Calu3 (cell line): ENCODE data around the gene P3H4. TPM values are rescaled to one million over a fixed set of nuclear protein-coding genes. Genes with fewer than 3 reads are reported as not detected.

Source experiments
- BruUV-seq: library from RNA; stranded (reverse); fragments of 400-500 nt; replicated peaks from 2 replicates; lab custom pipeline; 2021; lab: Mats Ljungman, UMichigan
- CTCF ChIA-PET: fragments of 300-600 bp; sonication (Branson Sonifier 250); formaldehyde crosslinking; loops from one replicate; lab custom pipeline; 2022; ENCODE audit warnings: antibody characterized with exemption; lab: Charles Lee
- DNase-seq: peaks from one replicate; pipeline ENCODE4 v3.0.0; 2022
- H3K27ac Mint-ChIP-seq: one replicate; pipeline ENCODE4 v1.8.0; 2022; ENCODE audit warnings: mixed read lengths; ENCODE audit not compliant: unreplicated experiment
- H3K27me3 Mint-ChIP-seq: one replicate; pipeline ENCODE4 v1.8.0; 2022; ENCODE audit warnings: mixed read lengths; ENCODE audit not compliant: unreplicated experiment
- H3K36me3 Mint-ChIP-seq: one replicate; pipeline ENCODE4 v1.8.0; 2022; ENCODE audit warnings: mild to moderate bottlenecking, moderate library complexity, mixed read lengths; ENCODE audit not compliant: insufficient read depth, unreplicated experiment
- H3K4me1 Mint-ChIP-seq: one replicate; pipeline ENCODE4 v1.8.0; 2022; ENCODE audit warnings: mild to moderate bottlenecking, low read depth, mixed read lengths; ENCODE audit not compliant: unreplicated experiment
- H3K4me3 Mint-ChIP-seq: one replicate; pipeline ENCODE4 v1.8.0; 2022; ENCODE audit warnings: mild to moderate bottlenecking, low read depth, moderate library complexity, mixed read lengths; ENCODE audit not compliant: unreplicated experiment
- H3K9me3 Mint-ChIP-seq: one replicate; pipeline ENCODE4 v1.8.0; 2022; ENCODE audit warnings: low read depth, mixed read lengths; ENCODE audit not compliant: unreplicated experiment
- intact Hi-C: fragments of 100-400 bp; cut with micrococcal nuclease; formaldehyde crosslinking; loops from one replicate; pipeline ENCODE4 v1.10.0; 2022; ENCODE audit not compliant: unreplicated experiment
- total RNA-seq: library from RNA; stranded (reverse); gene quantifications from 2 replicates; pipeline ENCODE4 v1.2.3, GENCODE V29; 2022
- TF ChIP-seq, protein P1 (sequence below): fragments of 200-600 bp; IDR thresholded peaks from one replicate; pipeline ENCODE4 v1.8.0; 2022; ENCODE audit warnings: antibody characterized with exemption; ENCODE audit not compliant: unreplicated experiment

Gene P3H4
- total RNA-seq, 1 experiment from 2014 or later = 19.9 TPM

DNA sequence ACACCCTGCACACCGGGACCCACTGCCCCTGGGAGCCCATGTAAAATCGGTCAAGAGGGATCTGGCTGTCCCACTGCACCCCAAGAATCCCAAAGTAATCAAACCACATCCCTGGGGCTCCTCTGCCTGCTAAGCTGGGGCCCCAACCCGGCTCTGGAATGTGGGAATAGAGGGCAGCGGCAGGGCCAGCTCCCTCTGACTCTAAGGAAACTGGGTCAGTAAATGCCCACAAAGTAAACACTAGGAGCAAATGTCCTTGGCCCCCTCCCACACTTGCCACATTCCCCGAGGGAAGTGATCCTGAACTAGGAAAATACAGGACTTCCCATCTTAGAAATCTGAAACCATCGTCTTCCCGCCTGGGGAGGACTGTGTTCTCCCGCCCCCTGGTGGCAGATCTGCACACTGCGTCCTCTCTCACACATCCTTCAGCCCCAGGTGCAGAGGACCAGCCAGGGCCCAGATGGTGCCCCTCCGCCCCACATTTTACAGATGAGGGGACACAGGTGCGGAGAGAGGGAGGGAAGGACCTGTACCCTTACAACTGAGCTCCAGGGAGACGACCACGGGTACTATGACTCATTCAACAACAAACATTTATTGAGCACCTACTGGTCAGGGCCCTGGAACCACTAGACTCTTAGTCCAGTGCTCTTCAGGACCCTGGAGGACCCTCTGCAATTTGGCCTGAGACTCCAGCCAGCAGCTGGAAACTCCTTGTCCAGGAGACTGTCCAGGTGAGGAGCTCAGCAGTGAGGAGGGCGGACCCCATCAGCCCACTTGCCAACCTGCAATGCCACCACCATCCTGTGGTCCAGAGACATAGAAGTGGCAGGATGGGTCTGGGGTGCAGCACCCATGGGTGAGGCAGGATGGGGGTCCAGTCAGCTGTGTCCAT lies 10.1 kb downstream of the P3H4 start:
- Mint-ChIP-seq H3K9me3 (no peaks in the 10 kb centered on the region), H3K27me3 (no peaks in the 10 kb centered on the region), H3K27ac (peak overlapping the region; percentile 87), H3K36me3 (peaks cover 38% of the 10 kb centered on the region), H3K4me3 (peak overlapping the region; percentile 43), H3K4me1 (peaks cover 38% of the 10 kb centered on the region)
- DNase-seq = peak; percentile 94
- intact Hi-C loops = loop anchor here (1.0 kb wide), 4 partner anchors 15 to 67 kb away; partner anchors contain the start of genes HAP1 and JUP
- CTCF ChIA-PET = interaction anchor here (1.1 to 8.3 kb wide), 12 partner anchors 9 to 66 kb away, joined by 3 to 141 read pairs (median 11); partner anchors contain the start of genes JUP and P3H4
- no TSS peak for BruUV-seq
- TF ChIP-seq, protein P1, sequence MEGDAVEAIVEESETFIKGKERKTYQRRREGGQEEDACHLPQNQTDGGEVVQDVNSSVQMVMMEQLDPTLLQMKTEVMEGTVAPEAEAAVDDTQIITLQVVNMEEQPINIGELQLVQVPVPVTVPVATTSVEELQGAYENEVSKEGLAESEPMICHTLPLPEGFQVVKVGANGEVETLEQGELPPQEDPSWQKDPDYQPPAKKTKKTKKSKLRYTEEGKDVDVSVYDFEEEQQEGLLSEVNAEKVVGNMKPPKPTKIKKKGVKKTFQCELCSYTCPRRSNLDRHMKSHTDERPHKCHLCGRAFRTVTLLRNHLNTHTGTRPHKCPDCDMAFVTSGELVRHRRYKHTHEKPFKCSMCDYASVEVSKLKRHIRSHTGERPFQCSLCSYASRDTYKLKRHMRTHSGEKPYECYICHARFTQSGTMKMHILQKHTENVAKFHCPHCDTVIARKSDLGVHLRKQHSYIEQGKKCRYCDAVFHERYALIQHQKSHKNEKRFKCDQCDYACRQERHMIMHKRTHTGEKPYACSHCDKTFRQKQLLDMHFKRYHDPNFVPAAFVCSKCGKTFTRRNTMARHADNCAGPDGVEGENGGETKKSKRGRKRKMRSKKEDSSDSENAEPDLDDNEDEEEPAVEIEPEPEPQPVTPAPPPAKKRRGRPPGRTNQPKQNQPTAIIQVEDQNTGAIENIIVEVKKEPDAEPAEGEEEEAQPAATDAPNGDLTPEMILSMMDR = peak; percentile 99

DNA sequence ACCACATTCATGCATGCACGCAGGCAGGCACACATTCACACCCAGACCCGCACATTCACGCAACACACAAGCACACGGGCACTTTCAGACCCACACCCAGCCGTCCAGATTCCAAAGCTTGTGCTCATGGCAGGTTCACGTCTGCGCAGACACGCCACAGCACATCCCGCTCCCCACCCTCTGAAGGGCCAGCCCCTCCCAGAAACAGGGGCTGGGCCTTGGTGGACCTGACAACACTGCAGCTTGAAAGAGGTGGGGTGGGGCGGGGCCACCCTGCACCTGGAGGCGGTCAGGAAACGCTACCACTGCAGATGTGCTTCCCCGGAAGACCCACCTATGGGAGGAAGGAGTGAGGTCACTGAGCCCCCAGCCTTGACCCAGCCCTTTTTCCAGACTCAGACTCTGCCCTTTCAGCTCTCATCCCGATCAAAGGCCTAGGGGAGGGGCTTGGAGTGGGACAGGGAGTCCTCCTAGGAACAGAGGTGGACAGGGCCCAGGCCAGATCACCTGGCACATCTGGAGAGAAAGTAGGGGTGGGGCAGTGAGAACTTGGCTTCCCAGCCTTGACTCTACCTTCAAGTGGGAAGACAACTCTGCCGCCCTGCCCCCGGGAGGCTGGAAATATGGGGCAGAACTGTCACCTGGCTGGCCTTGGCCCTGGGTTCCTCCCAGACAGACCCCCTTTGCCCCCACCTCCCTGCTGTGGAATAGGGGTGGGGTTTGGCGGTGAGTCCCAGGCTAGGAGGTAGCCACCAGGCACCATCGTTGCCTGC lies 11.0 kb downstream of the P3H4 start:
- CTCF ChIA-PET = interaction anchor here (0.5 to 8.3 kb wide), 20 partner anchors 8 to 1497 kb away, joined by 3 to 141 read pairs (median 6); partner anchors contain the start of genes DNAJC7, JUP and P3H4
- H3K36me3 Mint-ChIP-seq = peaks cover 35% of the 10 kb centered on the region
- H3K9me3 Mint-ChIP-seq = no peaks in the 10 kb centered on the region
- intact Hi-C loops = loop anchor here (1.0 kb wide), 3 partner anchors 14 to 62 kb away; partner anchors contain the start of gene JUP
- peaks cover 45% of the 10 kb centered on the region for H3K4me1 Mint-ChIP-seq
- no peaks in the 10 kb centered on the region for H3K27me3 Mint-ChIP-seq
- H3K4me3 Mint-ChIP-seq = peak overlapping the region; percentile 43
- TF ChIP-seq, protein P1 = no peak
- DNase-seq = peak; percentile 92
- BruUV-seq = no TSS peak
- peak overlapping the region; percentile 87 for H3K27ac Mint-ChIP-seq

DNA sequence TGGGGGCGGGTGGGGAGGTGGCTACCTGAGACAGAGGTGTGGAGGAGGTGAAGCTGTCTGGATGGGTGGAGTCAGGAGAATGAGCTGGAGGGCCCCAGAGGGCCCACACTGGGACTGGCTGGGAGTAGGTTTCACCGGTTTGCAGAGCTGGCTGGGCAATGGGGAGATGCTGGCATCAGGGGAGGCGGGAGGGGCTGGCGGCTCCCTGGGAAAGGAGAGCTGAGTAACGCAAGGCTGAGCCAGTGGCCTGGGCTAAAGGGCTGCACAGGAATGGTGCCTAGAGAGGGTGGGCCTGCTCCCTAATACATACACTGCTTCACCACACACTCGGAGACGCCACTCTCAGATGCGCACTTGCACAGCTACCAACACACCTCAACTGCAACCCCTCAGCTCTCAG lies 12.4 kb downstream of the P3H4 start:
- TF ChIP-seq, protein P1 = no peak
- H3K4me1 Mint-ChIP-seq = peaks cover 49% of the 10 kb centered on the region
- H3K27me3 Mint-ChIP-seq = no peaks in the 10 kb centered on the region
- DNase-seq = peak; percentile 47
- CTCF ChIA-PET = interaction anchor here (0.8 to 8.3 kb wide), 4 partner anchors 12 to 25 kb away, joined by 3 to 141 read pairs (median 3); partner anchors contain the start of gene JUP
- no peak overlapping the region for H3K4me3 Mint-ChIP-seq
- peaks cover 32% of the 10 kb centered on the region for H3K36me3 Mint-ChIP-seq
- no TSS peak for BruUV-seq
- peak overlapping the region; percentile 87 for H3K27ac Mint-ChIP-seq
- no peaks in the 10 kb centered on the region for H3K9me3 Mint-ChIP-seq
- intact Hi-C loops = no loop called here

DNA sequence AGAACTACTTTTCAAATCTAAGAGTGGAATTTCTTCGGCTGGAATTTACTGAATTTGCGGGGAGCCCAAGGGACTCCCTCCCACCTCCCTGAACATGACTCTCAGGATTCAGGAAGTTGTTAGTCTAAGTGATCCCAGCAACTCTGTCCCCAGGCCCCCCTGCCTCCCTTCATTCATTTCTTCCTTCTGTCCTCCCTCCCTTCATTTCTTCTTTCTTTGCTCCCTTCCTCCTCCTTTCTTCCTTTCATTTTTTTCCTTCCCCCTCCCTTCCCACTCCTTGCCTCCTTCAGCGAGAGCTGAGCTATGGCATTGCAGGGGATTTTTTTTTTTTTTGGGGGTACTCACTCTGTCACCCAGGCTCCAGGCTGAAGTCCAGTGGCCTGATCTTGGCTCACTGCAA lies 14.4 kb downstream of the P3H4 start:
- Mint-ChIP-seq H3K27me3 (no peaks in the 10 kb centered on the region), H3K36me3 (peaks cover 42% of the 10 kb centered on the region), H3K27ac (no peak overlapping the region), H3K4me3 (no peak overlapping the region), H3K4me1 (peaks cover 69% of the 10 kb centered on the region), H3K9me3 (no peaks in the 10 kb centered on the region)
- CTCF ChIA-PET = interaction anchor here (0.6 to 8.3 kb wide), 2 partner anchors 12 to 881 kb away, joined by 3 to 141 read pairs; partner anchors contain the start of gene JUP
- BruUV-seq = no TSS peak
- DNase-seq = no peak
- TF ChIP-seq, protein P1 = no peak
- intact Hi-C loops = no loop called here
